ENCODE data around the gene CLIC5.

GRCh38 chr6:45986746-45987274 is 28.9 kb downstream of the CLIC5 start:
- TF ChIP-seq POLR2A (IDR thresholded peaks at IDR 0.05) (no peak), CTCF (IDR thresholded peaks at IDR 0.05 in 4 of 5, conservative IDR thresholded peaks at IDR 0.05 in 1 of 5) (no peak)
